ENCODE results near the gene FOCAD.

FOCAD gene

GRCh38 chr9:21037278-21037677, 353.2 kb downstream of the FOCAD start:
- TF ChIP-seq PATZ1 (CRISPR knock-in tag; IDR thresholded peaks at IDR 0.05; ENCODE audit: borderline replicate concordance) (no peak), POU6F1 (CRISPR knock-in tag; IDR thresholded peaks at IDR 0.05; ENCODE audit: borderline replicate concordance, low read depth) (no peak)
- no peak for ATAC-seq

- TF ChIP-seq PPARA (CRISPR knock-in tag; IDR thresholded peaks at IDR 0.05; ENCODE audit: borderline replicate concordance) (no peak), ZFP30 (CRISPR knock-in tag; IDR thresholded peaks at IDR 0.05) (no peak), TOX (CRISPR knock-in tag; IDR thresholded peaks at IDR 0.05; ENCODE audit: borderline replicate concordance) (no peak), ESRRG (CRISPR knock-in tag; IDR thresholded peaks at IDR 0.05) (no peak), CREB5 (CRISPR knock-in tag; IDR thresholded peaks at IDR 0.05; ENCODE audit: low read depth) (no peak), CSRNP3 (CRISPR knock-in tag; IDR thresholded peaks at IDR 0.05) (no peak), SNAI2 (CRISPR knock-in tag; IDR thresholded peaks at IDR 0.05) (no peak), ZFP3 (CRISPR knock-in tag; IDR thresholded peaks at IDR 0.05) (no peak), TCF4 (CRISPR knock-in tag; IDR thresholded peaks at IDR 0.05; ENCODE audit: borderline replicate concordance) (no peak), POU6F1 (CRISPR knock-in tag; IDR thresholded peaks at IDR 0.05; ENCODE audit: borderline replicate concordance, low read depth) (no peak), TSHZ2 (CRISPR knock-in tag; IDR thresholded peaks at IDR 0.05) (no peak), BACH2 (CRISPR knock-in tag; IDR thresholded peaks at IDR 0.05; ENCODE audit: borderline replicate concordance) (no peak), OSR1 (CRISPR knock-in tag; IDR thresholded peaks at IDR 0.05) (no peak), ARNTL (CRISPR knock-in tag; IDR thresholded peaks at IDR 0.05; ENCODE audit: borderline replicate concordance, low read depth) (no peak), ZNF8 (CRISPR knock-in tag; IDR thresholded peaks at IDR 0.05) (no peak)
- ATAC-seq, result no peak
Observed at GRCh38 chr9:21039302-21039701, 355.2 kb downstream of the FOCAD start.

- ATAC-seq, result no peak
- TF ChIP-seq RARB (CRISPR knock-in tag; IDR thresholded peaks at IDR 0.05) (no peak), ZNF565 (CRISPR knock-in tag; conservative IDR thresholded peaks at IDR 0.05; ENCODE audit: low read depth) (no peak), TSHZ2 (CRISPR knock-in tag; IDR thresholded peaks at IDR 0.05) (no peak), ISL1 (CRISPR knock-in tag; IDR thresholded peaks at IDR 0.05) (no peak), GLIS3 (CRISPR knock-in tag; IDR thresholded peaks at IDR 0.05) (no peak), PATZ1 (CRISPR knock-in tag; IDR thresholded peaks at IDR 0.05; ENCODE audit: borderline replicate concordance) (no peak), CSDC2 (CRISPR knock-in tag; IDR thresholded peaks at IDR 0.05) (no peak), ZC3H10 (CRISPR knock-in tag; IDR thresholded peaks at IDR 0.05) (no peak), ZFP3 (CRISPR knock-in tag; IDR thresholded peaks at IDR 0.05) (no peak), ZNF70 (CRISPR knock-in tag; IDR thresholded peaks at IDR 0.05) (no peak), TCF4 (CRISPR knock-in tag; IDR thresholded peaks at IDR 0.05; ENCODE audit: borderline replicate concordance) (no peak), PPARA (CRISPR knock-in tag; IDR thresholded peaks at IDR 0.05; ENCODE audit: borderline replicate concordance) (no peak), BACH2 (CRISPR knock-in tag; IDR thresholded peaks at IDR 0.05; ENCODE audit: borderline replicate concordance) (no peak), ZFP30 (CRISPR knock-in tag; IDR thresholded peaks at IDR 0.05) (no peak)
Observed at GRCh38 chr9:21042466-21042865, 358.4 kb downstream of the FOCAD start.

All from SK-N-SH treated with all-trans-retinoic acid at 6 μM for 48 hours (cell line).